Neural progenitor cell (in vitro differentiated cells): ENCODE measurements around the gene FGD4. TPM values are rescaled to one million over a fixed set of nuclear protein-coding genes. Genes with fewer than 3 reads are reported as not detected.

ENCODE experiments used
- DNase-seq: peaks from one replicate; pipeline ENCODE4 v3.0.0-alpha.2; 2016; ENCODE audit warnings: low spot score
- H2AFZ ChIP-seq: fragments of 200-600 bp; sonication (generic); replicated peaks from 2 replicates; pipeline ENCODE4 v1.6.1; 2016; ENCODE audit warnings: antibody characterized with exemption
- H3F3A ChIP-seq: fragments of 200-600 bp; sonication (generic); 2 replicates; pipeline ENCODE4 v1.6.1; 2016; ENCODE audit warnings: antibody characterized with exemption, low read depth
- H3K27ac ChIP-seq: fragments of 200-600 bp; sonication (generic); 2 replicates; pipeline ENCODE4 v1.5.1; 2016; ENCODE audit warnings: mild to moderate bottlenecking
- H3K27me3 ChIP-seq: fragments of 200-600 bp; sonication (generic); 2 replicates; pipeline ENCODE4 v1.6.1; 2016; ENCODE audit warnings: mild to moderate bottlenecking, moderate library complexity
- H3K36me3 ChIP-seq: fragments of 200-600 bp; sonication (generic); 2 replicates; pipeline ENCODE4 v1.5.1; 2016
- H3K4me1 ChIP-seq: fragments of 200-600 bp; sonication (generic); 2 replicates; pipeline ENCODE4 v1.6.1; 2016; ENCODE audit warnings: mixed run types
- H3K4me2 ChIP-seq: fragments of 200-600 bp; sonication (generic); 2 replicates; pipeline ENCODE4 v1.6.1; 2016
- H3K4me3 ChIP-seq: fragments of 200-600 bp; sonication (generic); 2 replicates; pipeline ENCODE4 v1.5.1; 2016
- H3K79me2 ChIP-seq: fragments of 200-600 bp; sonication (generic); 2 replicates; pipeline ENCODE4 v1.6.1; 2016; ENCODE audit warnings: low read depth
- H3K9ac ChIP-seq: fragments of 200-600 bp; sonication (generic); 2 replicates; pipeline ENCODE4 v1.6.1; 2016
- H3K9me3 ChIP-seq: fragments of 200-600 bp; sonication (generic); 2 replicates; pipeline ENCODE4 v1.5.1; 2016; ENCODE audit warnings: low read depth
- H4K20me1 ChIP-seq: fragments of 200-600 bp; sonication (generic); 2 replicates; pipeline ENCODE4 v1.6.1; 2016; ENCODE audit warnings: low read depth
- H3K27ac Mint-ChIP-seq: 3 replicates; pipeline ENCODE4 v1.8.0; 2021; ENCODE audit warnings: mixed read lengths
- H3K27me3 Mint-ChIP-seq: 2 replicates; pipeline ENCODE4 v1.8.0; 2022; ENCODE audit warnings: low read depth, mild to moderate bottlenecking, inconsistent platforms, moderate library complexity, mixed read lengths; ENCODE audit not compliant: insufficient read depth
- H3K36me3 Mint-ChIP-seq: 3 replicates; pipeline ENCODE4 v1.8.0; 2021; ENCODE audit warnings: mixed read lengths
- H3K4me1 Mint-ChIP-seq: 3 replicates; pipeline ENCODE4 v1.8.0; 2021; ENCODE audit warnings: mixed read lengths
- H3K4me3 Mint-ChIP-seq: 3 replicates; pipeline ENCODE4 v1.8.0; 2021; ENCODE audit warnings: mild to moderate bottlenecking, moderate library complexity, mixed read lengths
- H3K9me3 Mint-ChIP-seq: 3 replicates; pipeline ENCODE4 v1.8.0; 2020; ENCODE audit warnings: mixed read lengths
- CTCF ChIP-seq: fragments of 200-600 bp; sonication (generic); IDR thresholded peaks from 2 replicates; pipeline ENCODE4 v1.5.1; 2017; ENCODE audit warnings: antibody characterized with exemption, mild to moderate bottlenecking
- EZH2 ChIP-seq: fragments of 200-600 bp; sonication (generic); IDR thresholded peaks from 2 replicates; pipeline ENCODE4 v1.6.1; 2017; ENCODE audit warnings: antibody characterized with exemption, mild to moderate bottlenecking, moderate library complexity
- EZH2phosphoT487 ChIP-seq: fragments of 200-600 bp; sonication (generic); IDR thresholded peaks from 2 replicates; pipeline ENCODE4 v1.6.1; 2017; ENCODE audit warnings: antibody characterized with exemption
- total RNA-seq: library from RNA; depleted of rRNA; stranded (reverse); fragments of >200 nt; gene quantifications from 2 replicates; pipeline ENCODE4 v1.2.3, GENCODE V29; 2015; ENCODE audit warnings: low replicate concordance

The FGD4 gene
- total RNA-seq, 1 donor from 2014 or later: 41.4 TPM

- Histone ChIP-seq H3K9ac (no peak overlapping the region), H3K9me3 (no peaks in the 10 kb centered on the region), H2AFZ (no peak overlapping the region), H3K4me1 (peaks cover 8% of the 10 kb centered on the region), H3K4me3 (no peak overlapping the region), H3K4me2 (no peak overlapping the region), H3K27me3 (no peaks in the 10 kb centered on the region), H3K27ac (no peak overlapping the region), H3F3A (no peaks in the 10 kb centered on the region), H3K36me3 (no peaks in the 10 kb centered on the region), H4K20me1 (no peaks in the 10 kb centered on the region), H3K79me2 (peaks cover 93% of the 10 kb centered on the region)
- TF ChIP-seq CTCF: no peak
- TF ChIP-seq EZH2phosphoT487: no peak
- TF ChIP-seq EZH2: no peak
- no peak for DNase-seq
- H3K27ac Mint-ChIP-seq: no peak overlapping the region
- H3K4me1 Mint-ChIP-seq: no peaks in the 10 kb centered on the region
- H3K4me3 Mint-ChIP-seq: no peak overlapping the region
- H3K36me3 Mint-ChIP-seq: no peaks in the 10 kb centered on the region
- H3K27me3 Mint-ChIP-seq: peaks cover 4% of the 10 kb centered on the region
- H3K9me3 Mint-ChIP-seq: no peaks in the 10 kb centered on the region
These were observed 36.8 kb downstream of the FGD4 start for GRCh38 chr12:32435921-32436705.

- Histone ChIP-seq H3K4me1 (peaks cover 8% of the 10 kb centered on the region), H3K36me3 (no peaks in the 10 kb centered on the region), H2AFZ (no peak overlapping the region), H3K4me3 (no peak overlapping the region), H3K9me3 (no peaks in the 10 kb centered on the region), H3K9ac (no peak overlapping the region), H3K4me2 (no peak overlapping the region), H4K20me1 (no peaks in the 10 kb centered on the region), H3F3A (no peaks in the 10 kb centered on the region), H3K79me2 (peaks cover 93% of the 10 kb centered on the region), H3K27ac (no peak overlapping the region), H3K27me3 (no peaks in the 10 kb centered on the region)
- TF ChIP-seq EZH2phosphoT487 (no peak), EZH2 (no peak)
- H3K27ac Mint-ChIP-seq: no peak overlapping the region
- no peaks in the 10 kb centered on the region for H3K4me1 Mint-ChIP-seq
- no peak overlapping the region for H3K4me3 Mint-ChIP-seq
- H3K9me3 Mint-ChIP-seq: no peaks in the 10 kb centered on the region
- DNase-seq: no peak
- peaks cover 4% of the 10 kb centered on the region for H3K27me3 Mint-ChIP-seq
- H3K36me3 Mint-ChIP-seq: no peaks in the 10 kb centered on the region
These were observed 37.7 kb downstream of the FGD4 start for GRCh38 chr12:32437095-32437515.

GRCh38 chr12:32440120-32440865 lies 40.9 kb downstream of the FGD4 start:
- DNase-seq: no peak
- no peaks in the 10 kb centered on the region for H3K36me3 ChIP-seq
- H4K20me1 ChIP-seq: no peaks in the 10 kb centered on the region
- no peak overlapping the region for H3K9ac ChIP-seq
- H3K4me1 ChIP-seq: peaks cover 14% of the 10 kb centered on the region
- no peak overlapping the region for H3K4me2 ChIP-seq
- no peak overlapping the region for H3K4me3 ChIP-seq
- no peaks in the 10 kb centered on the region for H3K9me3 ChIP-seq
- Mint-ChIP-seq H3K27me3 (peaks cover 4% of the 10 kb centered on the region), H3K9me3 (no peaks in the 10 kb centered on the region), H3K36me3 (no peaks in the 10 kb centered on the region), H3K27ac (no peak overlapping the region), H3K4me3 (no peak overlapping the region), H3K4me1 (peaks cover 6% of the 10 kb centered on the region)
- peaks cover 92% of the 10 kb centered on the region for H3K79me2 ChIP-seq
- no peak overlapping the region for H3K27ac ChIP-seq
- H2AFZ ChIP-seq: no peak overlapping the region
- H3F3A ChIP-seq: no peaks in the 10 kb centered on the region
- no peak for TF ChIP-seq EZH2phosphoT487
- TF ChIP-seq CTCF: peak; percentile 10
- H3K27me3 ChIP-seq: no peaks in the 10 kb centered on the region
